GM18511 (cell line): Measurements from ENCODE around the gene BBIP1.
A peak's percentile ranks its signal among the peaks of the same experiment; 100 is the strongest.
"Not testable (repeated sequence)": the region's sequence is repeated elsewhere in the genome, so short reads cannot be mapped to it uniquely, and the experiment has no call there.

Experiments
- ATAC-seq: cut with Tn5 transposase; IDR thresholded peaks from one replicate; pipeline ENCODE4 v1.9.1; 2021; ENCODE audit warnings: mild to moderate bottlenecking, moderate library complexity; ENCODE audit not compliant: unreplicated experiment

Gene BBIP1

DNA sequence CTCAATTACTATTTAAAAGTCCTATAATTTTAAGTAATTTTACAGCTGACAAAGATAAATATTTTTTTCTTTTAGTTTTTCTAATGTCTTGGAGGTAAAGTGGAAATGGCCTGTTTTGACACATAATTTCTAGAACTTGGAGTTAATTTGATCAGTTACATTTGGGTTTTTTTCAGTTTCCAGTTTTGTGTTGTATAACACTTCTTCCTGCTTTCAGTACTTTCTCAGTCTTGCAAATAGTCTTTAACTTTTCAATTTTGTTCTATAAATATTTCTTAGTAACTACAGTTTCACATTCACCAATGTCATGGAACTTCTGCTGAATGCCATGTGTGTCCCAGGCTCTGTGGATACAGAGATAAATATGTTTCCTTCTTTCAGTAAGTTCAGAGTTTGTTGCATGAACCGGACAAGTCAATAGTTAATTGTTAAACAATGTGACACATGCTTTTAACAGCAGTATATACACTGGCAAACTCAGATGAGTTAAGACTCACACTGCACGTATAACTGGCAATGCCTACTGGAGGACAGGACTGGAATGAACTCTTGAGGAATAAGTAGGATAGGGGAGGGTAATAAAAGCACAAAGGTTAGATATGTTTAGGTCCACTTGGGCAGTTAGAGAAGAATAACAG is 5.0 kb upstream of the BBIP1 start:
- ATAC-seq: peak; percentile 24

DNA sequence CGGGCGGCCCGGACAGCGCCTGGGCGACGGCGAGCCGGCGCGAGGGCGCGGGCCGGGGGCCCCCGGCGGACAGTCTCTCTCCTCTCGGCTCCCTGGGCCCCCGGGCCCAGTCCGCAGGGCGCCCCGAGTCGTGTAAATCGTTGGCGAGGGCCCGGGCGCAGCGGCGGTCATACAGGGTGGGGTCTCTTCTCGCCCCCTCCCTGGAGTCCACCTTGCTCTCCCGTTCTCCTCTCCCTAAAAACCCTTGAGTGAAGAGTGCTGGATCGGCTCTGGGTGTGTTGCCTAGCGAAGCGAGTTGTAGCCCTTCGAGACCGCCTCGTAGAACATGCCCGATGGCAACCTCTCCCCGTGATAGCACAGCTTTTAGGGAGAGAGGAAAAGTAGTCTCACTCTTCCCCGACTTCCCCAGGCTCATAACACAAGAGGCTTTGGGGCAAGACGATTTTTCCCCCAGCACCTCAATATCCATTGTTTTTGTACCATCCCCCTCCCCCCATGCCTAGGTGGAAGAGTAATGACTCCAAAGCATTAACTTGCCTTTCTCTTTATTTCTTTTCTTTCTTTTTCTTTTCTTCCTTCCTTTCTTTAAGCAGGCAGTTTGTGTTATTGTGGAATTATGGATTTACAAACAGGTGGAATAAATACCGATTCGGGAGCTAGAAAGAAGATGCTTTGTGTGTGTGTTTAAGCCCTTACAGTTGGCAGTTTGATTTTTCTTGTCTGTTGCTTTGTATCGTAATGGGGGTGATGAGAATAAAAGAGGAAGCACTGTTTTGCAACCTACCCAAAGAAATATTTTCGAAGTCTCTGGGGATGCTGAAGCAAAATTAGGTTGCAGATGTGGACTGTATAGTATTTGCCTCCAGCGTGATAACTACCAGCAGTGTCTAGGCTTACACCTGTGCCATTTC is 1.2 kb upstream of the BBIP1 start:
- ATAC-seq: peak; percentile 31

DNA sequence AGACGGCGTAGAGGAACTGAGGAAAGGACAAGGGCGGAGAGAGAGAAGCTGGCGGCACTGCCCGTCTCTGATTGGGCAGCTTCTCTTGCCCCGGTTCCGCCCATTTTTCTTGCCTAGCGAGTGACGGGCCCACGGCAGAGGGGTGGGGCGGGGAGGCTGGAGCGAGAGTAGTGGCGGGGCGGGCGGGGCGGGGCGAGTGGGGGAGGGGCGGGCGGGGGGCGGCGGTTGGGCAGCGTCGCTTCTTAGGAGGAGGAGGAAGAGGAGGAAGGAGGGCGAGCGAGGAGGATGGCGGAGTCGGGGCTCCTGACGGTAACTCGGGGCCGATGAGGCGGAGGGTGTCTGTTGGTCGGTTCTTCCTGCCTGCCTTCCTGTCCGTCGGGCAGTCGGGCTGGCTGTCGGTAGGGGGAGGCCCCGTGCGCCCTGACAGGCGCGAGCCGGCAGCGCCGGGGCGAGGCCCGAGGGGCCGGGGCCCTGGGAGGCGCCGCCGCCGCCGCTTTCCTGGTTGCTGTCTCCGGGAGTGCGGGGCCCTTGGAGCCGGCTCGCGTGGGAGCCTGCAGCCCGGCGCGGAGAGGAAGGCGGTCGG is 460 bp upstream of the BBIP1 start, which contains the start of gene SHOC2:
SHOC2 (plus strand) TSS at position 256 of the 583 bp plus-strand sequence. CDS start 44,755 bp downstream, outside the sequence.
- ATAC-seq: peak; percentile 5

DNA sequence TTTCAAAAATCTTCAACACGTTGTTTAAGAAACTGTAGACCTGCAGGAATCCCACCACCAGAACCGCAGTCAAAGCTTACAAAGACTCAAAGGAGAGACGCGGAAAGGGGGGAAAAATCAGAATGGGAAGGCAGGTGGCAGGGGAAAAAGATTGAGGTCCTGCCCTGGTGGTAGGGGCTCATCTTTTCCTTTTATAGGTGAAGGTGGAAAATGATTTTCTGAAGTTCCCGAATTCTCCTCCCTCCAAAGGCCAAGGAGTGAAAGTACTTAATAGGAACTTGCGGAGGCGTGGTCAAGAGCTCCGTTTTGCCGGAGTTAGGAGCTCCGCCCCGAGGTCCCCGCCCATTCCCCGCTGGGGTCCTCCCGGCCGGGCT is 724 bp downstream of the BBIP1 start:
- no peak for ATAC-seq

DNA sequence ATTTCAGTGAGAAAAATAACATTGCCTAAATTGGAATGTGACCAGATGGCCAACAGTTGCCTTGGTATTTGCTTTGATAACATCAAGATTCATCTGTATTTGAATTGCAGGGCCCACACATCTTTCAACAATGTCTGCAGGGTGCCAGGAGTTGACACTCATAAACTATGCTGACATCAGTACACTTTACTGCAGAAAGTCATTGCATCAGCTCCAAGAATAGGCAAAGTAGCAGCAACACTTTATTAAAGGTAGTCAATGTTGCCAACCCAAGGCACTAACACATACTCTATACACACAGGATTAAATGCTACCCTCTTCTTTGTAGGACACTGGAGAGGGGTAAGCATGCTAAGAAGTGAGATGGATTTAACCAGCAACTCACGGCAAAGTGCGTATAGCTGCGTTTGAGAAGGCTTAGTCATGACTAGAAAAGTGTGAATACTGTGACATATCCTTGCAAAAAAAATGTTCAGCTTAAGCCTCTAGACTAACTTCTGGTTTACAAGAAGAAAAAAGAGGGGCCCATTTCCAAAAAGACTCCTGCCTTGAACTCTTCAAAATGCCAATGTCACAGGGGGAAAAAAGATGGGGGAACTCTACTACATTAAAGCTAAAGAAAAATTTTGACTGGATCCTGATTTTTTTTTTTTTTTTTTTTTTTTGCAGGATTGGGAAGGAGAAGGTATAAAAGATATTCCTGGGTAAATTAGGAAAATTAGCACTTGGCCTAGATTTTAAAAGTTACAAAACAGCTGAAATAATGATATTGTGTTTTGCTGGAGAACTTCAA is 2.2 kb downstream of the BBIP1 start:
- no peak for ATAC-seq

DNA sequence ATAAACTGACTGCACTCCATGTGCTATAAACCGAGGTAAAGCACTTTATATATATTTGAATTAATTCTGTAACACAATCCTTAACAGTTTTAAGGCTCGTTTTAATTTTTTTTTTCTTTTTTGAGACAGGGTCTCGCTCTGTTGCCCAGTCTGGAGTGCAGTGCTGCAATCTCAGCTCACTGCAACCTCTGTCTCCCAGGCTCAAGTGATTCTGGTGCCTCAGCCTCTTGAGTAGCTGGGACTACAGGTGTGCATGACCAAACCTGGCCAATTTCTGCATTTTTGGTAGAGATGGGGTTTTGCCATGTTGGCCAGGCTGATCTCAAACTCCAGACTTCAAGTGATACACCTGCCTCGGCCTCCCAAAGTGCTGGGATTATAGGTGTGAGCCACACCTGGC is 3.4 kb downstream of the BBIP1 start:
- ATAC-seq: not testable (repeated sequence)

DNA sequence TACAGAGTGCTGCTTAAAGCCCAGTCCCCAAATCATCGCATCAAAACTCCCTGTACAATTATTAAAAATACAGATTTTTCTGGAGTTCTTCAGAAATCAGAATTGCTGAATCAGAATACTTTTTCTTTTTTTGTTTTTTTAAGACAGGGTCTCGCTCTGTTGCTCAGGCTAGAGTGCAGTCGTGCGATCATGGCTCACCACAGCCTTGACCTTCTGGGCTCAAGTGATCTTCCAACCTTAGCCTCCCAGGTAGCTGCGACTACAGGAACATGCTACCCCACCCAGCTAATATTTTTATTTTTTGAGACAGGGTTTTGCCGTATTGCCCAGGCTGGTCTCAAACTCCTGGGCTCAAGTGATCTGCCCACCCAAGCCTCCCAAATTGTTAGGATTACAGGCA is 3.9 kb downstream of the BBIP1 start:
- ATAC-seq: no peak

DNA sequence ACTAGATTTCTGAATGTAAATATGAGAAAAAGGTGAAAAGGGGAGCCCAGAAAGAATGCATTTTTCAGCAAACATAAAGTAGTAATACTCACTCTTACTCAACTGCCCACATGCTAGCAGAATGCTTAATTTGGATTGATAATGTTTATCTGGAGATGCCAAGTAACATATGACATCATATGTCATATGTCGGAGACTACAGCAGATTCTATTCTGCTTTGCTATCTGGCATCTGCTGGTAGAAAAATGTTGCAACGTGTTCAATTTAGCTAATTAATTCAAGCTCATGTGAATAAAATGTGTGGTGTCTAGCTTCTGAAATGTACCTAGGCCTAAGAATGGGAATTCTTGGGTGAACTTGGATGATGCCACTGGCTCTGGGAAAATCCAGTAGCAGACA is 4.5 kb downstream of the BBIP1 start:
- no peak for ATAC-seq

DNA sequence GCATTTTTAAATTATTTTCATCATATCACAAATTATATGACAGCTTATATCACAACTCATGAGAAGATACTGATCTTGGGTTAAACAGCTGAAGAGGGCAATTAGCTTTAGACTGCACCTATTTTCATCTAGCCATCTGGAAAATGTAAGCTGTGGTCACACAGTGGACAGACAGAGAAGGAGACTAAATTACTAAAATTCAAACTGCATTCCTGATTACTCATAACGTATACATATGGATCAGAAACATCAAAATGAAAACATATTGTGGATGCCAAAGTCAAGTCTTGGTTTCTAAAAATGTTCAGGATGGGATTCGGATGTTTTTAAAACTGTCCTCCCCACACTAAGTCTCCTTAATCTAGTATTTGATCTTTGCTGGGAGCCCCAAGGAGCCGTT is 6.6 kb downstream of the BBIP1 start:
- no peak for ATAC-seq

DNA sequence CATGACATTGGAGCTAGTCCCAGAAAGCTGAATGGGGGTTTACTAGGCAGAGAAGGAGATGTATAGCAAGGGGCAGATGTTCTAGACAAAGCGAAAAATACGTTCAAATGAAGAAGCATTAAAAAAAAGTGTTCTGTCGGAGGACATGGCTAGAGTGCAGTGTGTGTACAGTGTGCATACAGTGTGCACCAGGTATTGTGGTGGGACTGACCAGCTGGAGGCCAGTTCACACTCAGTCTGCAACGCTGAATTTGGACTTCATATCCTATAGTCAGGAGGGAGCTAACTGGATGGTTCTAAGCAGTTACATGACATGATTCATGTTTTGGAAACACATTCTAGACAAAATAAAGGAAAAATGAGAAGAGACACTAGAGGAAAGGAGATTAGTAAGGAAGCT is 8.8 kb downstream of the BBIP1 start:
- ATAC-seq: no peak

DNA sequence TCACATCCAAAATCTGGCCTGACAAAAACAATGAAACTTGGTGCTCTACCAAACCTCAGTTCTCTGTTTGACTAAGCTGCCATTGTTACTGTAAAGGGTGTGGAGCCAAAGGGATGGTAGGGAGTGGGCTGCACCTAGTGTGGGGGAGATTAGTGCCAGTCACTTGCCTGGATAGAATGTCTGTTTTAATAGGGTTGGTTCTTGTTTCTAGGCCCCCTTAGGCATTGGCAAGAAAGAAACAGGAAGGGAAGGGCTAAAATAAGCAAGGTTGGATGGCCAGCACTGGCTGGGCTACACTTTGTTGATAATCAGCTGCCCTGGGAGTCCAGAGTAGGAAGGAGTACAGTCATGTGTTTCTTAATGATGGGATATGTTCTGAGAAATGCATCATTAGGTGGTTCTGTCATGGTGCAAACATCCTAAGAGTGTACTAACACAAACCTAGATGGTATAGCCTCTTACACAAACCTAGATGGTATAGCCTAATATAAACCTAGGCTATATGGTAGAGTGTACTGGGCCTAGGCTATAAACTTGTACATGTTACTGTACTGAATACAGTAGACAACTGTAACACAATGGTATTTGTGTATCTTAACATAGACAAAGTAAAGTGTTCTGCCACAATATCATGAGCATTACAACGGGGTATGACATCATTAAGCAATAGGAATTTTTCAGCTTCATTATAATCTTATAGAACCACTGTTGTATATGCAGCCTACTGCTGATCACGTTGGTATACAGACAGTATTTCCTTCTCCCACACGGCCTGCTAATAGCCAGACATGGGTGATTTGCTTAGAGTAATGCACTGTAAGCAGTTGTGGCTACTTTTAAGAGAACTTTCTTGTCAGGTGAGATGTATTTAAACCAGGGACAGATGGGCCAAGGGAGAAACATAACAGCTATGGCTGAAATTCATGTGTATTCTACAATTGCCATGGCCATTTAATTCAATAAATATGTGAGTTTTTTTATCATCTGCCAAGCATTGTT is 15.4 kb downstream of the BBIP1 start:
- ATAC-seq: peak; percentile 77

DNA sequence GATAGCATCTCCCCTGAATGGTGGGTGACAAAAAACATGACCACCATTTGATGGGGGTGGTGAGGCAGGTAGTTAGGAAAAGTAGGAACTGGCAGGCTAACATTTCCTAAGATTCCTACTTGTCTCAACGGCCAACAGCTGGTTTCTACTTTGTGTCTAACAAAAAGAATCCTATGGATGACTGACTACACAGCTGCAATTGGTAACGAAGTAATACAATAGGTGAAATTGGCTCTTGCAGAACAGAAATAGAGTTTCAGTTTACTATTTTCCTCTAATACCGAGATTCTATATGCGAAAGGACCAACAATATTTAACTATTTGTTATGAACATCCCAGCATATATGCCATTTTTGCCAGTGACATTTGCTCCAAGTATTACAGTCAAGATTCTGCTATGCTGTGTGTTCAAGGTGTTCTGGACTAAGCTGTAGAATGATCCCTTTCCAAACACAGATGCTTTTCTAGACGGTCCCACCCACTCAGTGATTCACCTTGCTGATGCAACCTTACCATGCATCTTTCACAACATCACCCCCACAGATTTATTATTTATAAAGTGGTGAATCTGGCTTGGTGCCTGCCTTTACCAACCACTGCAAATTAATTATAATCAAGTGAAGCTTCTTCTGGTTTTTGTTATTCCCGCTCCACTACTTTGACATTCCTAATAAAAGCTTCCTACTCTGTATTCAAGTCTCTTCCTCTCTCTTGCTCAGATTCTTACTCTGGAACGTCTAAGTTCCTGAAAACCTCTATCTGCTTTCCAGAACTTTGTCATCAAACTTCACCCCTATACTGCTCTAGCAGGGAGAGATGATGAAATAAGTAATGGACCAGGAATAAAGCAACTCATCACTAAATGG is 16.8 kb downstream of the BBIP1 start:
- ATAC-seq: no peak

DNA sequence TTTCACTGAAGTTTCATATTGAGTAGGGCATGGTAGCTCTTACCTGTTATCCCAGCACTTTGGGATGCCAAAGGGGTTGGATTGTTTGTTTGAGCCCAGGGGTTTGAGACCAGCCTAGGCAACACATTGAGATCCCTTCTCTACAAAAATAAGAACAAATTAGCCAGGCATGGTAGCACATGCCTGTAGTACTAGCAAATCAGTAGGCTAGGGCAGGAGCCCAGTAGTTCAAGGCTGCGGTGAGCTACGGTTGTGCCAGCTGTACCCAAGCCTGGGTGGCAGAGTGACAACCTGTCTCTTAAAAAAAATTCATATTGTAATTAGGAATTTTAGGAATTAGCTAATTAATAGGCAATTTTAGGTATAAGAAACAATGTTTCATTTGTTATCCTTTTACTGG is 18.0 kb downstream of the BBIP1 start:
- no peak for ATAC-seq

DNA sequence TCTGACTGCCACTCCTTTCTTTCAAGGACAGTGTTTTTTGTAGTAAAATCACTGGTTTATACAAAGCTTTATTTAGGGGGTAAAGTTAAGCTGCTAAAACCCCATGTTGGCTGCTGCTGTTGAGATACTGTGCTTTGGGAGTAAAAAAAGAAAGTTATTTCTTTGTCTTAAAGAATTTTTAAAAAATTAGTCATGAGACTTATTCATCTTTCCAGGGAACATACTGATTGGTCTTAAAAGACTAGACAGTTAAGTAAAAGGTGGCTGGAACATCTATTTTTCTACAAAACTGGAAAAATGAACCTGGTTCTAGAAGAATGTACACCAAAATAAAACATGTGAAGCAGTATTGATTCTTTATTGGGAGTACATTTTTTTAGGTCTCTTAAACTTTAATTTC is 20.6 kb downstream of the BBIP1 start:
- ATAC-seq: no peak

DNA sequence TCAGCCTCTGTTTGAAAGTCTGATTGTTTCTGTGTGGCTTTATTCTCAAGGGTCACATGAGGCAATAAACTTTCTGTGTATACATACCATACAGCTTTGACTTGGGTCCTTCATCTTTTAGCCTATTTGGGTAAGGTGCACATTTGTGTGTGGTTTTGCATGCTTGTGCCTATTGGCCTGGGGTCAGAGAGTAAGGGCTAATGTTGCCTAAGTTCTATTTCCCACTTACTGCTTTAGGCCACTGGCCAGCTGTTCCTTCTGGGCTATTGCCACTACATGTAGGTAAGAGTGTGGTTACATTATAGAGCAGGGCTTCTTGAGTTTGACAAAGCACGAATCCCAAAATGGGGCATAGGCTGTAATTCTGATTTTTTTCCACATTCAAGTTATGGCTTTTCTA is 21.8 kb downstream of the BBIP1 start:
- no peak for ATAC-seq

DNA sequence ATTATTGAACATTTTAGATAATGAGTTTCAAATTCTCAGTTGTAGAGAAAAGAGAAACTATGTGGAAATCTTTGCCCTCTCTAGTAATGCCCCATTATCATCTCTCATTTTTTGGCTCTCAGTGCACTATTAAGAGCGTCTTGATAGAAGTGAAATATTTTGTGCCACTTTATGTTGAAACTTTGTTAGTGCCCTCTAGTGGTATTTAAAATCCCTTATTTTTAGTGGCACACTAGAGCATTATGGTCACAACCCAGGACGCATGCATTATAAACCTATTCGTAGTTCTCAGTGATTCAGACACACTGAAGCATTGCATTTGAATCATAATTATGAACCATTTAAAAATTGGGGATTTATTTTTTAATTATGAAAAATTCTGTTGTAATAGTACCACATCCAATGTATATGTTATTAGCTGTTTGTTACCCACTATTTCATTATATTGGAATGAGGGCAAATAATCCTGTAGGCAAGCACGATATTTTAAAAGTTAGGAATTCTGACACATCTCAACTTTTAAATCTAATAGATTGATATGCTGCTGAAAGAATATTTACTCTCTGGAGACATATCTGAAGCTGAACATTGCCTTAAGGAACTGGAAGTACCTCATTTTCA is 25.3 kb downstream of the BBIP1 start:
- peak; percentile 88 for ATAC-seq

DNA sequence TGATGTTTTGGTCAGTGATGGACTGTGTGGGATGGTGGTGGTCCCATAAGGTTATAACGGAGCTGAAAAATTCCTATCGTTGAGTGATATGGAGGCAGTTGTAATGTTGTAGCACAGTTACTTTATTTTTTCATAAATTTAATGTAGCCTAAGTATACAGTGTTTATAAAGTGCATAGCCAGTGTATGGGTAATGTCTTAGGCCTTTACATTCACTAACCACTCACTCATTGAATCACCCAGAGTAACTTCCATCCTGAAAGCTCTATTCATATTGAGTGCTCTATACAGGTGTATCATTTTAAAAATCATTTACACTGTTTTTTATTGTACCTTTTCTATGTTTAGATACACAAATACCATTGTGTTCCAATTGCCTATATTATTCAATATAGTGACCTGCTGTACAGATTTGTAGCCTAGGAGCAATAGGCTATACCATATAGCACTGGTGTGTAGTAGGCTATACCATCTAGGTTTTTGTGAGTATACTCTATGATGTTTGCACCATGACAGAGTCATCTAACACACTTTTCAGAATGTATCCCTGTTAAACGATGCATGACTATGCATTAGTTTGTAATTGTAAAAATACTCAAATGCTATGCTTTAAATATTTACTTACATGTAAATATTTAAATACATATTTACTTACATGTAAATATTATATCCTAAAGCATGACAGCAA is 26.2 kb downstream of the BBIP1 start:
- ATAC-seq: no peak

DNA sequence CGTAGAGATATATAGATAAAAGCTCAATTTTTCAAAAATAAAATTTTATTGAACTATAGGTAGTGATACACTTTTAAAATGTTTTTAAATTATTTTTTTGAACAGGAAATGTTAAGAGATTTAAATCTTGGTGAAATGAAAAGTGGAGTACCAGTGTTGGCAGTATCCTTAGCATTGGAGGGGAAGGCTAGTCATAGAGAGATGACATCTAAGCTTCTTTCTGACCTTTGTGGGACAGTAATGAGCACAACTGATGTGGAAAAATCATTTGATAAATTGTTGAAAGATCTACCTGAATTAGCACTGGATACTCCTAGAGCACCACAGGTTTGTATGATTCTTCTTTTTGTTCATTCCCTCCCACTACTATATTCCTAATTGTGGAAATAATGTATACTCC is 31.4 kb downstream of the BBIP1 start:
- ATAC-seq: no peak
